Stimulated activated CD8-positive, alpha-beta memory T cell treated with anti-CD3 and anti-CD28 coated beads, Interleukin-15, amount 100 ng/mL, for 48 hours (primary cell): Measurements from ENCODE around the gene SLC11A1.

Source experiments
- DNase-seq, 2 donors: peaks; one replicate each; pipeline ENCODE4 v3.0.0-alpha.2; 2020; ENCODE audit warnings: low read depth in 2 of 2

SLC11A1 gene

DNA sequence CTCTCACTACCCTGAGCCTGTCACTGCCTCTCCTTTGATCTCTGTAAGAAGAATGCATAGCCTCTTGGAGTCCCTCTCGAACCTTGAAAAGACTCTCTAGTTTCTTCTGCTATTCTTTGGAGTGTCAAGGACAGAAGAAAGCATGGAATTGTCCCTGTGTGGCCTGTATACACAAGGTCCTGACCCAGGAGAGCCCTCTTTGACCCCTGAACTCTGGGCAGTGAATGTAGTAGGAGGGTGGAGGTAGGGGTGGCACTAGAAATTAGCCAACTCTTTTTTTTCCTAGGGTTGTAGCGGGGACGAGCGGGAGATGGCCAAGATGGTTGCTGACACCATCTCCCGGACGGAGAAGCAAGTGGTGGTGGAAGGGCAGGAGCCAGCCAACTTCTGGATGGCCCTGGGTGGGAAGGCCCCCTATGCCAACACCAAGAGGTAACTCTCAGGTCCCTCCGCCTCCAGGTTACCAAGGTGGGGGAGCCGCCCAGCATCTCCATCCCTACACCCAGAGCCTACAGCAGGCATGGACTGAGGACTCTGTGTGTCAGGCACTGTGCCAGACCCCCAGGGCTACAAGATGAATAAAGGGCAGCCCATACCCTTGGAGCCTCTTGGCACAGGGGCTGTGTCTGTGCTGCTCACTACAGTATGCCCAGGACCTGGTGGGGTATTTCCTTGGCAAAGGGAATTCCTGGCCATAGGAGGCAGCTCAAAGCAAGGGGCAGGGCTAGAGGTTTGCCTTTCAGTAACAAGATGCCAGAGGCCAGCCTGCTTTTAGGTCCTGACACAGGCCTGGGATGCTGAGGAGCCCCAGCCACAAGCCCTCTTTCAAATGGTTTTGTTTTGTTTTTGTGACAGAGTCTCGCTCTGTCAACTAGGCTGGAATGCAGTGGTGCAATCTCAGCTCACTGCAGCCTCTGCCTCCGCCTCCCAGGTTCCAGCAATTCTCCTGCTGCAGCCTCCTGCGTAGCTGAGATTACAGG is 53.2 kb downstream of the SLC11A1 start:
- DNase-seq = no peak

DNA sequence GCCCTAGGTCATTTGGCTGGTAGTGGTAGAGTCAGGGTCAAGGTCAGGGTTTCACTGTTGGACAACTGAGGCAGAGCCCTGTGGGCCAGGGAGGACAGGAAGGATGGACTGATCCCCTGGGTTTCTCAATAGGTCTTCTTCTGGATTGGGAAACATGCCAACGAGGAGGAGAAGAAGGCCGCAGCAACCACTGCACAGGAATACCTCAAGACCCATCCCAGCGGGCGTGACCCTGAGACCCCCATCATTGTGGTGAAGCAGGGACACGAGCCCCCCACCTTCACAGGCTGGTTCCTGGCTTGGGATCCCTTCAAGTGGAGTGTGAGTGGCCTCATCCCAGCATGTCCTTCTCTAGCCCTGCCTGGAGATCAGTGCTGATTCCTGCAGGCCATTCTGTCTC is 54.9 kb downstream of the SLC11A1 start:
- DNase-seq = no peak

DNA sequence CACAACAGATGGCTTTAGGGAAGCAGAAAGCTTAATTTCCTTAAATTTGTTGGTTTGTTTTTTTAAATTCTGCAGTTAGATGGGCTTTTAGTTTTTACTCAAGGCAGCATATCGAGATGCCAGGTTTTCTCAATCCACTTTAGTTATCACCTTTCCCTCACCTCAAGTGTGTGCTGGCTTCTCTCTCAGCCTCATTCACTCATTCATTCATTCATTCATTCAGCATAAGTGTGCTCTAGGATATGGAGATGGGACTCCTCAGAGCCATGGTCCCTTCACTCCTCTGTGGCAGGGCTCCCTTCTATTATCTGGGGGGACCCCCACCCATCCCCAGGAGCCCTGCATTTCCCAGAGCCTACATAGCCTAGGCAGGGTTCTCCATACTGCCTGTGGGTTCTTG is 55.9 kb downstream of the SLC11A1 start:
- no peak for DNase-seq

DNA sequence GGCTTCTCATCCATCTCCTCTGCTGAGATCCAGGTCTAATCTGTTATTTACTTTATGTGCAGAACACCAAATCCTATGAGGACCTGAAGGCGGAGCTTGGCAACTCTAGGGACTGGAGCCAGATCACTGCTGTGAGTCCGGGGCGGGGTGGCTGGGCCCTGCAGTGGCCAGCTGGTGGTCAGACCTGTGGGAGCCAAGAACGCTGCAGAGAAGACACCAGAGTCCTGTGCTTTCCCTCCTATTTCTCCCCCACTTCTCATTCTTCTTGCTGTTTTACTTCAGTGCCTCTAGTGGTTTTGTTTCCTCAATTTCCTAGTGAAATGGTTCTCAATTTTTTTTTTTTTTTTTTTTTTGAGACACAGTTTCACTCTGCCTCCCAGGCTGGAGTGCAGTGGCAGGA is 56.5 kb downstream of the SLC11A1 start:
- DNase-seq = no peak

DNA sequence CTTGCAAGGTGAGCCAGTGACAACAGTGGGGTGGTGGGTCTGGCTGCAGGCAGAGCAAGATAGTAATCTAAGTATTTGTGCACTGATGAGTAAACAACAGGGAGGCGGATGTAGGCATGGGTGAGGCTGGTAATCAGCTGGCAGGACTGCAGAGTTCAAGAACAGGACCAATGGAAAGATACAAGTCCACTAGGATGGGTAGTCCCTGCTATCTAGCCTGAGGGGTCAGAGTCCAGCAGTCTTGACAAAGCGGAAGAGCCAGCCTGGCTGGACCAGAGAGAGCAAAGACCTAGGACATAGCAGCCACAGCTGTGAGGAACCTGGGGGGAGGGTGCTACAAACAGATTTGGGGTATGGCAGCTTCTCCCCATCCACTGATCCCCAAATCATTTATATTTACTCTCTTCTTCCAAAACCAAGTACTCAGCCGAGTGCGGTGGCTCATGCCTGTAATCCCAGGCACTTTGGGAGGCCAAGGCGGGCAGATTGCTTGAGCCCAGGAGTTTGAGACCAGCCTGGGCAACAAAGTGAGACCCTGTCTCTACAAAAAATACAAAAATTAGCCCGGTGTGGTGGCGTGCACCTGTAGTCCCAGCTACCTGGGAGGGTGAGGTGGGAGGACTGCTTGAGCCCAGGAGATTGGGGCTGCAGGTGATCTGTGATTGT is 62.8 kb downstream of the SLC11A1 start:
- DNase-seq = no peak

DNA sequence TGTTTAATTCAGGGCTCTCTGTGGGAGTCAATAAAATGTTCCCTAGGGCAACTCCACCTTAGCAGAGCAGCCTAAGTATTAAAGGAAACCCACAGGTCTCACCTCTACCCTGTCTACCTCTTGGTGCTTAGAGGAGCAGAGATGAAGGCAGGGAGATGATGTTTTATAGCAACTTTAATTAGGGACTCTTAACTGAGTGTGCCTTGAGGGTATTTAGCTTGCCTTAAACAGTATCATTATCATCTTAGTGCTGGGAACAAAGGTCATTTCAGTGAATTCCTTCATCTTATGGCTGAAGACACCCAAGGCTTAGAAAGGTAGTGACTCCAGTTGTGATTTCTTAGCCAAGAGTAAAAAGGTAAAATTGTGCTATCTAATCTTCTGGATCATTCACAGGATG is 63.5 kb downstream of the SLC11A1 start:
- DNase-seq = no peak
